ENCODE data around the gene ATRAID.
A peak's percentile ranks its signal among the peaks of the same experiment; 100 is the strongest.
"Not testable (repeated sequence)": the region's sequence is repeated elsewhere in the genome, so short reads cannot be mapped to it uniquely, and the experiment has no call there.

ATRAID gene, protein sequence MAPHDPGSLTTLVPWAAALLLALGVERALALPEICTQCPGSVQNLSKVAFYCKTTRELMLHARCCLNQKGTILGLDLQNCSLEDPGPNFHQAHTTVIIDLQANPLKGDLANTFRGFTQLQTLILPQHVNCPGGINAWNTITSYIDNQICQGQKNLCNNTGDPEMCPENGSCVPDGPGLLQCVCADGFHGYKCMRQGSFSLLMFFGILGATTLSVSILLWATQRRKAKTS

DNA sequence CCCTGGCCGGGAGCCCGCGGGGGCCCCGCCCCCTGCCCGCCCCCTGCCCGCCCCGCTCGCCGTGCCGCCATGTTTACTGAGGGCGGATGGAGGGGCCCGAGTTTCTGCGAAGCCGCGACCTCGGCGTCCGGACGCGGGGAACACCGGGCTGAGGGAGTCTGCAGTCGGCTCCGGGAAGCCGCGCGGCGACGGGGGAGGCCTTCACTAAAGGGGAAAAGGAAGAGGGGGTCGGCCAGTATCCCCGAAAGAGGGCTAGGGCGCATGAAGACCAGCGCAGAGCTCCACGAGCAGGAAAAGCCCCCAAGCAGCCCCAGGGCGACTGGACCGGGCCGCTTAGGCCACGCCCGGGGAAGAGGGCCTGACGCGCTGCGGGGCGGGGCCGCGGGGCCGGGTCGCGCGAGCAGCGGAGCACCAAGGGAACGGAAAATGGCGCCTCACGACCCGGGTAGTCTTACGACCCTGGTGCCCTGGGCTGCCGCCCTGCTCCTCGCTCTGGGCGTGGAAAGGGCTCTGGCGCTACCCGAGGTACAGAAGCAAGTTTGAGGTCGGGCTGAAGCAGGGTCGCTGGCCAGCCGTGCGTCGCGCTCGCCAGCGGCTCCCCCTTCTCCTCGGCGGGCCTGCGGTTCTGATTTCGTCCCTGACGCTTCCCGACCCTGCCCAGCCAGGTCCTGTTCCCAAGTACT is at the start of gene ATRAID, which contains the start of gene SLC5A6:
ATRAID (plus strand) TSS at position 99 of the 683 bp plus-strand sequence; CDS start at position 427, 328 bp downstream.
SLC5A6 (minus strand) TSS at position 326 of the 683 bp plus-strand sequence. CDS start 4,618 bp downstream, outside the sequence.
- peak; percentile 80 for DNase-seq

DNA sequence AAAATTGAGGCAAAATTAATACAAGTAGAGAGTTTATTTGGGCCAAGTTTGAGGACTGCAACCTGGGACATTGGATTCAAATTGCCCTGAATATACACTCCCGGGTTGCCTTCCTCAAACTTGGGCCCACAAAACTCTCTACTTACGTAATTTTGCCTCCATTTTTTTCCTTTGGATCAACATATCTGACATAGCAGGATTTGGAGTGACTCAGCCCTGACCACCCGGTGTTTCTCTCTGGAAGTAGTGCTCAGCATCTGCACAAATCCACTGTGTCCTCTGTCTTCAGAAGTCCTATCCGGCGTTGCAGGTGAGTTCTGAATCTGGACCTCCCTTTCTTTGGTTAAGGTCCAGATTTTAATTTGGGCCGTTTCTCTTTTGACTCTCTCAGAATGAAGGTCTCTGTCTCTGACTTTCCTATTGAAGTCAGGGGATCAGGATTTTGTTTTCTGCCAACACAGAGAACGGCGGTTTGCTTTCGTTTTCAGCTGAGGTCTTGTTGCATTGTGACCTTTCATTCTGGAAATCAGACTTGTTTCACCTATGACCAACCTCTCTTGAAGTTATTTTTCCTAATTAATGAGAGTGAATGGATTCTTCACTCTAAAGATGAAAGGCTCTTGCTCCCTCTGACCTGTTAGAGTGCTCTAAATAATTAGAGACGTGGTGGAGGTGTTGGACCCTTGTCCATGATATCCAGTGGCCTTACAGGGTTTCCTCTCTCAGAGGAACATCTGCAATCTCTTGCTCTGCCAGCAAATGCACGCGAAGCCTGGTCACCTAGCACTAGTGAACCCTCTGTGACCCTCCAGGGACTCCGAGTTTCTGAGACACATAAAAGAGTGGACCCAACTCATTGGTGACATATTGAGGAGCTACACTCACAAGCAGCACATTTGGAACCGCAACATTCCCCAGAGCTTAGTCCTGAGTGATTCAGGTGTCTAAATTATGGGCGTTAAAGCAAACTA is 49.4 kb upstream of the ATRAID start:
- DNase-seq = no peak

DNA sequence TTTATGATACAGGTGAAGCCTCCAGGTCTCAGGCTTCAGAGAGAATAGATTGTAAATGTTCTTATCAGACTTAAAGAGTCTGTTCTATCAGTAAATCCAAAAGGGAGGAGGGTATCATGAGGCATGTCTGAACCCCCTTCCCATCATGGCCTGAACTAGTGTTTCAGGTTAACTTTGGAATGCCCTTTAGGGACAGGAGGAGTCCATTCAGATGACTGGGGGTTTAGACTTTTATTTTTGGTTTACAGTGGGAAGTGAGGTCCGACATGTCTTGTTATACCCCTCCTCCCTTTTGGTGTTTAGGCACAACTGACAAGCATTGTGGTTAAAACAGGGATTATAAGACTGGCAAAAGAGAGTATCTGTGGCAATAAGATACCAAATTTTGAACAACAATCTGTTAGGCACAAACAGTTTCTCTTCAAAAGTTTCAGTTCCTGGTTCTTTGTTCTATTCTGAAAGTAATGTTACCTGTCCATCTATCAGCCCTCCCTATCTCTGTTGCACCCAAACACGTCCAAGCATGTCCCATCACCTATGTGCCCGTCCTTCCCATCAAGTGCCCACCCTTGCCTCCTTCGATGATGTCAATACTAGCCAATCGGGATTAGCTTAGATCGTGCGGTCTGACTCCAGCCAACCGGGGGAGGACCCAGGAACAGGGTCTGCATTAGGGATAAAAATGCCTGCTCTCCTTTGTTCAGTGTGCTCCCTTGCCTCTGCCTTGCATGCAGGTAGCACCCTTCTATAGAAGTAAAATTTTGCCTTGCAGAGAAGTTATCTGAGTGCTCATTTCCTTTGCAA is 46.7 kb upstream of the ATRAID start:
- no peak for DNase-seq

DNA sequence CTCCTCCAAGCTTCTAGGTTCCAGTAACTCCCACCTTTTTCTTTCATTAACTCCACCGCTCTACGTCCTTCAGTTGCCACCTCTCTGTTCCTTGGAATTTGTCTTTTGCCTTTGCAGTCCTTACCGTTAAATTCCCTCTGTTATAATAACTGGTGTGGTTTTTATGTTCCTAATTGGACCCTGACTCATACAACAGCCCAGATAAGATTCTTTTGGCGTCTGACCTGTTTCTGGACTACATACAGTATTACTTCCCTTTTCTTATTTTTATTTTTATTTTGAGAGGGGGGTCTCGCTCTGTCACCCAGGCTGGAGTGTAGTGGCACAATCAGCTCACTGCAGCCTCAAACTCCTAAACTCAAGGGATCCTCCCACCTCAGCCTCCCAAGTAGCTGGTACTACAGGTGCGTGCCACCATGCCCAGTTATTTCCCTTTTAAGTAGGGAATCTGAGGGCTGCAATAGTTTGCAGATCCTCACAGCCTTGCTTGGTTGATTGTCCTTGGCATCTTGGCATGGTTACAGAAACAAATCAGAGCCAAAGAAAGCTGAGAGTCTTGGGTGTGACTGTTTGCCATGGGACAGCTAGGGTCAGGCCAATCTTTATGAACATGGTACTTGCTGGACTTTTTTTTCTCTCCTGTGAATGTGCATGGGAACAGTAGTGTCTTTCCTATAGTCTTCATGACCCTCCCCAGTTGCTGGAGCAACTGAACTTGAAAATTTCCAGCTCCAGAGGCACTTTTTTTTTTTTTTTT is 41.1 kb upstream of the ATRAID start:
- no peak for DNase-seq

DNA sequence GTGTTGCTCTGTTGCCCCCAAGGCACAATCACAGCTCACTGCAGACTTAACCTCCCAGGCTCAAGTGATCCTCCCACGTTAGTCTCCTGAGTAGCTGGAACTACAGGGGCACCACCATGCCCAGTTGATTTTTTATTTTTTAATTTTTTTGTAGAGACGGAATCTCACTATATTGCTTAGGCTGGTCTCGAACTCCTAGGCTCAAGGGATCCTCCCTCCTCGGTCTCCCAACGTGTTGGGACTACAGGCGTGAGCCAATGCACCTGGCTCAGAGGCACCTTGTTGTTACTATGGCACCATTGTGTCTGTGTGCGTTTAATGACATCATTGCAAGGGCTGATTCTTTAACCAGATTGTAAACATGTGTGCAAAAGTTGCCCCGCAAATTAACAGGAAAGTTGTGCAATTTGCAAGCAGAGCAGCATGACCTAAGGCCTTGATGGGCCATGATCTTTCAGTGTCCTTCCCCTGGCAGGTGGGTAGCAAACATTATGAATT is 40.4 kb upstream of the ATRAID start:
- no peak for DNase-seq

DNA sequence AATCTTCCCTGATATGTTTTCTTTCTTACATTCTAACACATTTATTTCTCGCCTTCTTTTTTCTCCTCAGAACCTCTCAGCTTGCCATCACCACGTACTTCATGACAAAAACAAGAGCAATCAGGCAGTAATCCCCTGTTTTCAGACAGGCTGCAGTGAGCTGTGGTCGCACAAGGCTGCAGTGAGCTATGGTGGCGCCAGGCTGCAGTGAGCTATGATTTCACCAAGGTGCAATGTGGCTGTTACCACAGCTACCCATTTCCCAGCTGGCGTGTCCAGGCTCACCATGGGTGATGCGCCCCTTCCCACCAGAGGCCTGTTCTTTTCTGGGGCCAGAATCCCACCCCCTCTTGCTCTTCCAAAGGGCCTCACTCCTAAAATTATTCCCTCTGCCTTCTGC is 37.2 kb upstream of the ATRAID start:
- no peak for DNase-seq

DNA sequence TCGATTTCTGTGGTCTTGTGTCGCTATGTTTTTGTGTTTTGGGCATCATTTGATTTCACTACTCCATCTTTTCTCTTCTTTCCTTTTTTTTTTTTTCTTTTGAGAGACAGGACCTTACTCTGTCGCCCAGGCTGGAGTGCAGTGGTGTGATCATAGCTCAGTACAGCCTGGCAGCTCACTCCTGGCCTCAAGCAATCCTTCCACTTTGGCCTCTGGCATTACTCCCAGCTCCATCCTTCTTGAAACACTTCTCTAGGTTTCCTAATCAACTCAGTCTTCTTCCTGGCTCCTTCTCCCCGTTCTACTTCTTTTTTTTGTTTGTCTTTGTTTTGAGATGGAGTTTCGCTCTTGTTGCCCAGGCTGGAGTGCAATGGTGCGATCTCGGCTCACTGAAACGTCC is 36.5 kb upstream of the ATRAID start:
- DNase-seq = no peak

DNA sequence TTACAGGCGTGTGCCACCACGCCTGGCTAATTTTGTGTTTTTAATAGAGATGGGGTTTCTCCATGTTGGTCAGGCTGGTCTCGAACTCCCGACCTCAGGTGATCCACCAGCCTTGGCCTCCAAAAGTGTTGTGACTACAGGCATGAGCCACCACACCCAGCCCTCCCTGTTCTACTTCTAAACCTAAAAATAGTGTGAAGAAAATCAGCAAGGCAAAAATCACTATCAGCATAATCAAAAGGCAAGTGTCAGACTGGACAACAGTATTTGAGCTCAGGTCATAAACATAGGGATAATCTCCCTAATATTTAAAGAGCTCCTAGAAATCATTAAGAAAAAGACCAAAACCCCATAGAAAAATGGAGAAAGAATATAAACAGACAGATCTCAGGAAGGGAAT is 36.1 kb upstream of the ATRAID start:
- DNase-seq = not testable (repeated sequence)

DNA sequence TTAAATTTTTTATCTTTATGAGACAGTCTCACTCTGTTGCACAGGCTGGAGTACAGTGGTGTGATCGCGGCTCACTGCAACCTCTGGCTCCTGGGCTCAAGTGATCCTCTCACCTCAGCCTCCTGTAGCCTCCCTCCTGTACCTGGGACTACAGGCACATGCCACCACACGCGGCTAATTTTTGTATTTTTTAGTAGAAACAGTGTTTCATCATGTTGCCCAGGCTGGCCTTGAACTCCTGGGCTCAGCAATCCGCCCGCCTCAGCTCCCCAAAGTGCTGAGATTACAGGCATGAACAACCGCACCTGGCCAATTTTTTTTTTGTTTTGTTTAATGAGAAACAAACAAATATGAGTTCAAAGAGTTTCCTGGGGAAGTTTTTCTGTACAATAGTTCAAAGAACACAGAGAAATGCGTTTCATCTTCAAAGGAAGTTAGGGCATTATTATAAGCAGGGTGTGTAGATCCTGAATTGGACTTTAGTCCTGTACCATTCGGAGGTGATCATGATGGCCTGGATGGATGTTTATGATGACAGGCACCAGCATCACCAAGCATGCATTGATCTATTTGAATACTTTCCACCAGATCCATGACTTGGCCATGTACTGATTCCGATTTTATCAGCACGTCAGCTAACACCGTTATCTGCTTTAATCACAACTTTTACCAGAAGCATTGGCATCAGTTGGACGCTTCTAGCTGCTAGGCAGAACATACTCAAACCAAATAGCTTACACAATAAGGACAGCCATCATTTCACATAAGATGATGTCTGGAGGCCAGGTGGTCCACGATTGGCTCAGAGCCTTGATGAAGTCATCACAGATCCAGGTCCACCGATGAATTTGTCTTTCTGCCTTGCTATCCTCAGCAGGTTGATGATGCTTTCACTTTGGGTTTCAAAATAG is 34.1 kb upstream of the ATRAID start:
- DNase-seq = no peak

DNA sequence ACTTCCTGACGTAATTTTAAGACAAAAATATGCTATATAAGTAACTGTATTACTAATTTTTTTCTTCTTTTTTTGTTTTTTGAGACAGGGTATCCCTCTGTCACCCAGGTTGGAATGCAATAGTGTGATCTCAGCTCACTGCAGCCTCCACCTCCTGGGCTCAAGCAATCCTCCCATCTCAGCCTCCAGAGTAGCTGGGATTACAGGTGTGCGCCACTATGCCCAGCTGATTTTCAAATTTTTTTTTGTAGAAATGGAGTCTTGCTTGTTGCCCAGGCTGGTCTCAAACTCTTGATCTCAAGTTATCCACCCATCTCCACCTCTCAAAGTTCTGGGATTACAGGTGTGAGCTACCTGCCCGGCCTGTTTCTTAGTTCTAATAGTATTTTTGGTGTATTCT is 33.4 kb upstream of the ATRAID start:
- DNase-seq = no peak

DNA sequence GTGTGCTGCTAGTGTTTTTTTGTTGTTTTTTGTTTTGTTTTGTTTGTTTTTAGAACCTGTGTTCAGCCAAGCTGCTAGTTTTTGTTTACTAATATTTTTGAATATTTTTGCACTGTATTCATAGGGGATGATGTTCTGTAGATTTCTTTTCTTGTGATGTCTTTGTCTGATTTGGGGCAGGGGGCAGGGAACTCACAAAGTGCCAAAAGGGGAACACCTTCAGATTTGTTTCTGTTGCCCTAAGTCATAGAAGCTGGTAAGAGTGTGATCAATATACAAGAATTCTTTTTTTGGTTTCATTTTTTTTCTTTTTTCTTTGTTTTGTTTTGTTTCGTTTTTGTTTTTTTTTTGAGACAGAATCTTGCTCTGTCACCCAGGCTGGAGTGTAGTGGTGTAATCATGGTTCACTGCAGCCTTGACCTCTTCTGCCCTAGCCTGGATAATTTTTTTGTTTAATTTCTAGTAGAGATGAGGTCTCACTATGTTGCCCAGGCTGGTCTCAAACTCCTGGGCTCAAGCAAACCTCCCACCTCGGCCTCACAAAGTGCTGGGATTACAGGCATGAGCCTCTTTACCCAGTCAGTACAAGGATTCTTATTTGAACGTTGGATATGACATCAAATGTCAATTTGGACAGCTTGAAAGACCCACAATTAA is 32.4 kb upstream of the ATRAID start:
- no peak for DNase-seq

DNA sequence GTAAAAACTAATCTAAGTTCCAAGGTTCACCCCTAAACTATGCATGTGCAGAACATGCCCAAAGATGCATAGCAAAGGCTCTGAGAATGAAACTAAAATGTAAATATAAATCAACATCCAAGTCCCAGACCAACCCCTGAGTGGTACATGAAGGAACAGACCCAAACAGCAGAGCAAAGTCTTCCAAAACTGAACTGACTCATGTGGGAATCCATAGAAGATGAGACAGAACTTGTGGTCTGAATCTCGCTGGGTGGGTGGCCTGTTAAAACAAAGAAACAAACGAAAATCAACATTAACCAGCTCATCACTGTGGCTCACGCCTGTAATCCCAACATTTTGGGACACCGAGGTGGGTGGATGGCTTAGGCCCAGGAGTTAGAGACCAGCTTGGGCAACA is 29.5 kb upstream of the ATRAID start:
- no peak for DNase-seq

DNA sequence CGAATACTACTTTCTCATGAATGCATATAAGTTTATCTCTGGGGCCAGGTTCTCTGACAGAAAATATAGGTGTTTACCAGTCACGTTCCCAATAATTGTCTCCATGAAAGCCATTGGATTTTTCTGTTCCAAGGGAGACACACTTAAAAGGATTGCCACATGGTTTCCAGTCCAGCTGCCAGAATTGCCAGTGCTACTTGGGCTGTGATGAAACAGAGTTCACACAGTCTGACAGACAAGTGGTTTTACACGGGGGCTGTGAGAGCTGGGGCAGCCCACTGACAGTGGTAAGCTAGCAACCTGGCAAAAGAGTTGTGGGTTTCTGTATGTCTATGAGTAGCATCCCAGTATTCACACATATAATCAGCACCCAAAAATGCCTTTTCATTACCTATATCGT is 27.7 kb upstream of the ATRAID start:
- no peak for DNase-seq

DNA sequence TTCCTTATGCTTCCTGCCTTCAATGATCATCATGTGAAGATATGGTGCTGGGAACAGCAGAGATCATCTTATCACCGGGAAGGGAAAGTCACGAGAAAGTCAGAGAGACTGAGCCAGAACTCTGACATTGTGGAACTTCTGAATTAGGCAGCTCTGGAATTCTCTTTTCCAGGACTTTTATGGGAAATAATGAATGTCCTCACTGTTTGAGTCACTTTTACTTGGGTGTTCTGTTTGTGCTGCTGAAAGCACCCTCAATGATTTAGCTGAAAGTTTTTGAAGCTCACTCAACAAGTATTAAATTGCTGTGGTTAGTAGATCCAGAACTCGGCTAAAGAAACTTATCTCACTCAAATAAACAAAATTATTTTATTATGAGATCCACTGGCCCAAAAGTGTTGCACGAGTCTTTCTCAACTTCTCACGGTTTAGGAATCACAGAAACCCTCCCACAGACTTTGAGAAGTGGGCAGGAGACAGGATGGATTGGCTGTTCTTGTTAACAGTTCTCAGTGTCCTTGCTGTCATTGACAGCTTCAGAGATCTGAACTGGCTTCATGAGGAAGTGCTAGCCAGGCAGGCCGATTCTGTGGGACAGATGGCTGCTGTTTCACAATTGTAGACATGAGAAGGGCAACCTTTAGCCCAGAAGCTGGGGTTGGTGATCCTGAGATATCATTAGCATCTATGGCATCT is 26.4 kb upstream of the ATRAID start:
- DNase-seq = no peak

DNA sequence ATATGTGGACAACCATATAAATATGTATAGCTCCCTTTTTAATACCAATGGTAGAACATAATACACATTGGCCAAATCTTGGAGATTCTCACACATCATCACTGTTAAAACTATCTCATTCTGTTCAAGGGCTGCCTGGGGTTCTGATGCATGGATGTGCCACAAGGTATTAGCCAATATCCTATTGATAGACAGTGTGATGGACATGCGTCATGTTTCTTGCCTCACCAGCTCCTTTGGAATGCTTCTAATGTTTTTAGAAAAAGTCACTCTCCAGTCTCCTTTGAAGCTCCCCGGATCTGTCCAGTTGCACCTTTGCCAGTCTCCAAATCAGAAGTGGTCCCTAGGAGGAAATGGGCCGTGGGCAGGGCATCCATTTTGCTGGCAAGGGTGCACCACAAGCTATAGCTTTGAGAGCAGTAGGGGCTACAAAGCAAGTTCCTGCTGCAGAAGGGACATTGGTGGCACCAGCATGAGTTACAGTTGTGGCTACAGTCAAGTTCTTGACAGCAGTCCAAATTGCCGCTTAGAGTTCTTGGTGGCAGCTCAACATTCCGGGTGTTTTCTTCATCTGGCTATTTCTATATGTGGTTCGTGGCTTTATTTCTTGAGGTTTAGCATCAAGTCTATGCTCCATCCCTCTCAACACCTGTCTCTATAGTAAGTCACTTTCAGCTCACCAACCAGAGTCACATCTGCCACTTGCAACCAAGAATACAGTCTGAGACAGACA is 25.1 kb upstream of the ATRAID start:
- no peak for DNase-seq

DNA sequence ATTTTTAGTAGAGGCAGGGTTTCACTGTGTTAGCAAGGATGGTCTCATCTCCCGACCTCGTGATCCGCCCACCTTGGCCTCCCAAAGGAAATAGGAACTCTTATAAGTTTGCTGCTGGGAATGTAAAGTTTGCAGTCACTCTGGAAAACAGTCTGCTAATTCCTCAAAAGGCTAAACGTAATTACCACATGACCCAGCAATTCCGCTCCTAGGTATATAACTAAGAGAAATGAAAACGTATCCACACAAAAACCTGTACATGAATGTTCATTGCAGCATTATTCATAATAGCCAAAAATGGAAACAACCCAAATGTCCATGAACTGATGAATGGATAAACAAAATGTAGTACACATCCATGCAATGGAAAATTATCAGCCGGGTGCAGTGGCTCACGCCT is 21.9 kb upstream of the ATRAID start:
- no peak for DNase-seq

DNA sequence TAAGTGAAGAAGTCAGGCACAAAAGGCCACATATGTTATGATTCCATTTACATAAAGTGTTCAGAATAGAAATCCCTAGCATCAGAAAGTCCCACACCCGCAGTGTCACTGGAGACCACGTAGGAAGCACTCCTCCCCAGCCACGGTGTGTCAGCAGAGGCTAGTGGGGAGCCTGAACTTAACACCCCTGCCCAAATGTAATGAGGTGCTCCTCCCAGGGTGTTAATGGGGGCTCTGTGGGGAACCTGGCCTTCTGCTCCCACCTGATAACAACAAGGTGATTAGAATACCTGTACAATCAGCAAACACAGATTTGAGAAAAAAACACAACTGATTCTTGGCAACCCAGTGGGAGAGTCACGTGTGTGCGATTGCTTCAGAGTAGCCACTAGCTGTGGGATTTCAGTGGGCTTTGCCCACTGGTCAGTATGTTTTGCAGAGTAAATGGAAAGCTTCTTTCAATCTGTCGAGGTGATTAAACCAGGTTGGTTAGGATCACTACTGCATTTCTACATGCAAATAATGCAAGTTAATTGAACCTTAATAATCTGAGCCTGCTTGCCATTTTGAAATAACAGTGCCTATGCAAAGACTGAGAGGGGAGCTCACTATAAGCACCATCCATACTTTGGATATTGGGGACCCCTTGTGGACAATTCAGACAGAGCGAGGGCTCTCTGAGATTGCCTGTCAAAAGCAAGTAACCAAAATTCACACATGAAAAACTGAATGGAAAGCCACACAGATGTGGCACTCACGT is 20.6 kb upstream of the ATRAID start:
- peak; percentile 20 for DNase-seq
